ENCODE data around the gene SLC7A5.

The SLC7A5 gene

DNA sequence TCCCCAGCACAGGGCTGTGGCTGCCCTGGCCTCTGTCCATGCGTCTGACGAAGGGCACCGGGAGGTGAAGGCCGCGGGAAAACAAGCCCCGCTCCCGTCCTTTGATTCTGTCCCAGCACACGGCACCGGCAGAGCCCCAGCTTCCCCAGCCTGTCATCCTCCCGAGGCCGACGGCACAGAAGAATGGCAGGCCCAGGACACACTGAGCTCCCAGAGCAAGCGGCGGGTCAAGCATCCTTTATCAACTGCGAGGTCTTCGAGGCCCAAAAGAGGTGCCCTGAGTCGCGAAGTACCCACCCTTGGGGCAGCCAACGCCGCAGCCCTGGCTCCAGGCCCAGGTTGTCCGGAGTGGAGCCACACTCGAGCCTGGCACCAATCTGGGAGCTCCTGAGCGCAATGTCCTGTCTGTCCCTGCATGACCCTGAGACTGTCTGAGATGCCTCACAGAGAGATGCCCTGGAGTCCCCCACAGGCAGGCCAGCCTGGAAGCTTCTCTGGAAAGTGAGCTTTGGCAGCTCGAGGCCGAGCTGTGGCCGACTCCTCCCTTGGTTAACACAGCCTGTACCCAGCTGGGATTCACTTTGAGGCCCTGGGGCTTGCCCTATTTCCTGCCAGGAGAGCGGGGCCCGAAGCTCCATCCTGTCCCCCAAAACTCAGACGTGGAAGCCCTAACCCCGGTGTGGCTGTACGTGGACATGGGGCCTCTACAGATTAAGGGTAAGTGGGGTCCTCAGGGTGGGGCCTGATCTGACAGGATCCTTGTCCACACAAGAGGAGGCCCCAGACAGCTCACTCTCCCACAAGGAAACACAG, 23.3 kb downstream of the SLC7A5 start:
- H4K20me1 ChIP-seq (ENCODE audit: insufficient read depth, low read length) = peaks cover 100% of the 10 kb centered on the region
- H3K4me2 ChIP-seq (ENCODE audit: insufficient read depth, low read length) = no peak overlapping the region; the same call in 1 of the 2 replicates

DNA sequence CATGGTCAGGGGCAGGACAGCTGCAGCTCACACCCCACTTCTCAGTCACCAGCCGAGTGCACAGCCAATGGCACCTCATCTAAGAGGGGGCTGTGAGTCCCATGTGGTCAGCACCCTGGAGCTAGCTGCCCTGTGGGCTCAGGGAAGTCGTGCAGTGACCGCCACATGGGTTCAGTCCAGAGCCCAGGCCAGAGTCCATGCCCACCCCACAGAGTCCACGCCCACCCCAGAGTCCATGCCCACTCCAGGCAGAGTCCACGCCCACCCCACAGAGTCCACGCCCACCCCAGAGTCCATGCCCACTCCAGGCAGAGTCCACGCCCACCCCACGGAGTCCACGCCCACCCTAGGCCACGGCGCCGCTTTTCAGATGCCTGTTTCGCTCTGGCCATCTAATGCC, 24.1 kb downstream of the SLC7A5 start:
- no peaks in the 10 kb centered on the region for H3K9me3 ChIP-seq (ENCODE audit: insufficient read depth, low read length, severe bottlenecking)
- no peak overlapping the region for H2AFZ ChIP-seq (ENCODE audit: low read depth, low read length)
- no peak overlapping the region for H3K9ac ChIP-seq (ENCODE audit: low read depth, low read length)
- TF ChIP-seq EZH2 (IDR thresholded peaks at IDR 0.05; ENCODE audit: borderline replicate concordance, low read depth, low read length, severe bottlenecking) = no peak
- DNase-seq (no peak), ATAC-seq (ENCODE audit: insufficient read depth, low read depth) (no peak)
- peaks cover 100% of the 10 kb centered on the region for H4K20me1 ChIP-seq (ENCODE audit: insufficient read depth, low read length)
- H3K4me3 ChIP-seq (ENCODE audit: low read depth in 1 of 2, low read length in 2 of 2) = no peak overlapping the region
- peaks cover 100% of the 10 kb centered on the region for H3K79me2 ChIP-seq (ENCODE audit: insufficient read depth, low read length)
- peak overlapping the region; percentile 31; the same call in 1 of the 2 replicates for H3K27ac ChIP-seq (ENCODE audit: low read length)
- peaks cover 7% of the 10 kb centered on the region; the same call in 1 of the 2 replicates for H3K4me1 ChIP-seq (ENCODE audit: insufficient read depth, low read length)
- H3K27me3 ChIP-seq (ENCODE audit: insufficient read depth, low read length, poor library complexity) = no peaks in the 10 kb centered on the region
- peaks cover 99% of the 10 kb centered on the region for H3K36me3 ChIP-seq (ENCODE audit: insufficient read depth, low read length)
- H3K4me2 ChIP-seq (ENCODE audit: insufficient read depth, low read length) = no peak overlapping the region

More for the DNA sequence above, 23.3 kb downstream of the SLC7A5 start:
- Histone ChIP-seq H3K27ac (ENCODE audit: low read length) (peak overlapping the region; percentile 50; the same call in 1 of the 2 replicates), H3K4me1 (ENCODE audit: insufficient read depth, low read length) (peaks cover 9% of the 10 kb centered on the region; the same call in 1 of the 2 replicates), H3K36me3 (ENCODE audit: insufficient read depth, low read length) (peaks cover 99% of the 10 kb centered on the region), H3K9ac (ENCODE audit: low read depth, low read length) (no peak overlapping the region), H3K79me2 (ENCODE audit: insufficient read depth, low read length) (peaks cover 100% of the 10 kb centered on the region), H3K27me3 (ENCODE audit: insufficient read depth, low read length, poor library complexity) (no peaks in the 10 kb centered on the region), H3K4me3 (ENCODE audit: low read depth in 1 of 2, low read length in 2 of 2) (no peak overlapping the region), H2AFZ (ENCODE audit: low read depth, low read length) (no peak overlapping the region), H3K9me3 (ENCODE audit: insufficient read depth, low read length, severe bottlenecking) (no peaks in the 10 kb centered on the region)
- no peak for ATAC-seq (ENCODE audit: insufficient read depth, low read depth)
- no peak for TF ChIP-seq CTCF (IDR thresholded peaks at IDR 0.05; ENCODE audit: borderline replicate concordance, extremely low read depth, low read length, poor library complexity, severe bottlenecking)
- no peak for TF ChIP-seq EZH2 (IDR thresholded peaks at IDR 0.05; ENCODE audit: borderline replicate concordance, low read depth, low read length, severe bottlenecking)
- no peak for DNase-seq

- Histone ChIP-seq H3K79me2 (ENCODE audit: insufficient read depth, low read length) (peaks cover 99% of the 10 kb centered on the region), H3K27me3 (ENCODE audit: insufficient read depth, low read length, poor library complexity) (no peaks in the 10 kb centered on the region), H3K9me3 (ENCODE audit: insufficient read depth, low read length, severe bottlenecking) (no peaks in the 10 kb centered on the region), H4K20me1 (ENCODE audit: insufficient read depth, low read length) (peaks cover 100% of the 10 kb centered on the region), H2AFZ (ENCODE audit: low read depth, low read length) (no peak overlapping the region), H3K4me3 (ENCODE audit: low read depth in 1 of 2, low read length in 2 of 2) (no peak overlapping the region), H3K9ac (ENCODE audit: low read depth, low read length) (no peak overlapping the region), H3K4me2 (ENCODE audit: insufficient read depth, low read length) (no peak overlapping the region), H3K27ac (ENCODE audit: low read length) (peak overlapping the region; percentile 43; the same call in 1 of the 2 replicates), H3K36me3 (ENCODE audit: insufficient read depth, low read length) (peaks cover 99% of the 10 kb centered on the region), H3K4me1 (ENCODE audit: insufficient read depth, low read length) (peaks cover 3% of the 10 kb centered on the region; the same call in 1 of the 2 replicates)
- ATAC-seq (ENCODE audit: insufficient read depth, low read depth) (no peak), DNase-seq (no peak)
- no peak for TF ChIP-seq EZH2 (IDR thresholded peaks at IDR 0.05; ENCODE audit: borderline replicate concordance, low read depth, low read length, severe bottlenecking)
- no peak for TF ChIP-seq CTCF (IDR thresholded peaks at IDR 0.05; ENCODE audit: borderline replicate concordance, extremely low read depth, low read length, poor library complexity, severe bottlenecking)
These were observed 24.5 kb downstream of the SLC7A5 start for GRCh38 chr16:87844809-87845208.

- Histone ChIP-seq H3K4me2 (ENCODE audit: insufficient read depth, low read length) (no peak overlapping the region), H3K27ac (ENCODE audit: low read length) (peak overlapping the region; percentile 53), H3K79me2 (ENCODE audit: insufficient read depth, low read length) (peaks cover 99% of the 10 kb centered on the region), H3K27me3 (ENCODE audit: insufficient read depth, low read length, poor library complexity) (no peaks in the 10 kb centered on the region), H3K9ac (ENCODE audit: low read depth, low read length) (no peak overlapping the region), H3K4me1 (ENCODE audit: insufficient read depth, low read length) (no peaks in the 10 kb centered on the region), H2AFZ (ENCODE audit: low read depth, low read length) (no peak overlapping the region), H3K4me3 (ENCODE audit: low read depth in 1 of 2, low read length in 2 of 2) (no peak overlapping the region), H3K9me3 (ENCODE audit: insufficient read depth, low read length, severe bottlenecking) (no peaks in the 10 kb centered on the region), H4K20me1 (ENCODE audit: insufficient read depth, low read length) (peaks cover 100% of the 10 kb centered on the region), H3K36me3 (ENCODE audit: insufficient read depth, low read length) (peaks cover 99% of the 10 kb centered on the region)
- no peak for TF ChIP-seq CTCF (IDR thresholded peaks at IDR 0.05; ENCODE audit: borderline replicate concordance, extremely low read depth, low read length, poor library complexity, severe bottlenecking)
- TF ChIP-seq EZH2 (IDR thresholded peaks at IDR 0.05; ENCODE audit: borderline replicate concordance, low read depth, low read length, severe bottlenecking) = no peak
- ATAC-seq (ENCODE audit: insufficient read depth, low read depth) (no peak), DNase-seq (no peak)
These were observed 25.1 kb downstream of the SLC7A5 start for GRCh38 chr16:87844120-87844733.
